ENCODE data around the gene FCMR.

FCMR gene

GRCh38 chr1:206923009-206923960 lies 1.5 kb upstream of the FCMR start:
- DNase-seq: peak; percentile 73 to 79

DNA sequence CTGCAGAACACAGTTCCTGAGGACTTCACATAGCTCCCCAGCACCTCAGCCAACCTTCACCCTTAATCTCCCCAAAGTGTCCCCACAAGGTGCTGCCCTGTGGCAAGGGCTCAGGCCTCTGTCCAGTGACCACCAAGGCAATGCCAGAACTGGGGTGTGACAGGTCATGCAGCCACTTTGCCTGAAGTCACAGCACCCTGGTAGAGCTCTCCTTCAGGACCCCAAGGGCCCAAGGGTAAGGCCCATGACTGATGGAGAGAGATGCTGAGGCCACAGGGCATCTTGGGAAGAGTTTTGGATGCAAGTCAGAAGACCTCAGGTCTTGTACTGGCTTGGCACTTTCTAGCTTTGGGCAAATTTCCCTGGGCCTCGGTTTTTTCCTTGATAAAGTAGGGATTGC lies 783 bp upstream of the FCMR start:
- DNase-seq: peak in 1 of 2 experiments; percentile 37

DNA sequence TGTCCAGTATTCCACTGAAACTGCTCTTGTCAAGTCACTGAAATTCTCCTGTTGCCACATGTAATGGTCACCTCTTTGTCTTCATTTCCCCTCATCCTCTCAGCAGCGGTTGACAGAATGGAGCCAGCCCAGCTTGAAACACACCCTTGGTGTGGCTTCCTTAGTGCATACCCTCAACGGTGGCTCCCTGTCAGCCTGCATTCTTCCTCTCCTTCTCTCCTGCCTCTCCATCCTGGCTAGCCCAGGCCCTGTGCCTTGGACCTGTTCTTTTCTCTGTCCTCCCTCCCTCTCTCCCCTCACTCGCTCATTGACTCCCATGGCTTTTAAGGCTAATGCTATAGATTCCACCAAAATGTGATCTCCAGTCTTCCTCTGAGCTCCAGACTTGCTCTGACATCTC lies 3.7 kb downstream of the FCMR start:
- DNase-seq: no peak

GRCh38 chr1:206916000-206916709 lies 5.6 kb downstream of the FCMR start:
- no peak for DNase-seq

GRCh38 chr1:206915030-206915735 lies 6.6 kb downstream of the FCMR start:
- no peak for DNase-seq

DNA sequence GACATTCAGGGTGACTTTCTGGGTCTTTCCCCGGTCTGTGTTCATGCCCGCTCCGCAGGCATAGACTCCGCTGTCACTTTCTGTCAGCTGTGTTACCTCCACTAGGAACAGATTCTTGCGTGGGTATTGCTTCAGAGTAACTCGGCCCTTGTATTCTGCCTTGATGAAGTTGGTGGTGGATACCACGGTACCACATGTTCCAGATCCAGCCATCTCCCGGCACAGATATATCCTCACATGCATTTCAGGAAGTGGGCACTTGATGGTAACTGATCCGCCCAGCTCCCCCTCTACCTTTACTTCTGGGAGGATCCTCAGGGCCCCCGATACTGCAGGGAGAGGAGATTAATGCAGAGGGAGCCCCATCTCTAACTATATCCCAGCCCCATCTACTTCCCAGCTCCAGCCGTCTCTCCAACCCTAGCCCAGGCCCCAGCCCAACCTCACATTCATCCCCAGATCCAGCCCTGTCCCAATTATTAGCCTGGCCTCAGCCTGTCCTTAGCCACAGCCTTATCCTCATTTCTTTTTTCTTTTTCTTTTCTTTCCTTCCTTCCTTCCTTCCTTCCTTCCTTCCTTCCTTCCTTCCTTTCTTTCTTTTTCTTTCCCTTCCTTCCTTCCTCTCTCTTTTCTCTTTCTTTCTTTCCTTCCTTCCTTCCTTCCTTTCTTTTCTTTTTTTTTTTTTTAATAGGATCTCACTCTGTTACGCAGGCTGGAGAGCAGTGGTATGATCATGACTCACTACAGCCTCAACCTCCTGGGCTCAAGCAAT lies 7.8 kb downstream of the FCMR start:
- DNase-seq: no peak

- peak; percentile 77 for DNase-seq
These were observed 9.2 kb downstream of the FCMR start for GRCh38 chr1:206912445-206913095.

DNA sequence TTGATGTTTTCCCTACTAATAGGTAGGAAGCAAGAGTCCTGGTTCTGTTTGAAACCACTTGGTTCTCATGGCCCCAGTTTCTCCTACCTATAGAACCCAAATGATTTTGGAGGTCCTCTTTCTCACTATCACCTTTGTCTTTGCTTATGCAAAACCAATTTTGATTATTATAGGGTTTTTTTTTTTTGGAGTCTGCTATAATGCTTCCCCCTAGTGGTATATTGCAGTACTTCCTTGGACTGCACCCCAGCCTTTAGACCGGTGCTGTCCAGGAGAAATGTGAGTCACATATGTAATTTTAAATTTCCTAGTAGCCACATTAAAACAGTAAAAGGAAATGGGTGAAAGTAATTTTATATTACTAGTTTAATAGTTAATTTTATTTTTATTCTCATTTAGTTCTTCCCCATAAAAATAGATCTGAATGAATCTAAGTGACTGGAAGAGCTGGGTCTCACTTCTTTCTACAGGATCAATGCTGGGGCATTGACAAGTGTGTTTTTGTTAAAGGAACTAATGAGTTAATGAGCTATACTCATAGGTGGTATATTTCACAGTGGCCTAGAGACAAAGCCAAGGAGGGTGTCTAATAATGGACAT lies 10.6 kb downstream of the FCMR start:
- peak in 1 of 2 experiments; percentile 30 for DNase-seq

GRCh38 chr1:206909883-206910318 lies 11.8 kb downstream of the FCMR start:
- peak in 1 of 2 experiments; percentile 25 for DNase-seq

GRCh38 chr1:206909161-206909882 lies 12.4 kb downstream of the FCMR start:
- DNase-seq: peak in 1 of 2 experiments; percentile 64

DNA sequence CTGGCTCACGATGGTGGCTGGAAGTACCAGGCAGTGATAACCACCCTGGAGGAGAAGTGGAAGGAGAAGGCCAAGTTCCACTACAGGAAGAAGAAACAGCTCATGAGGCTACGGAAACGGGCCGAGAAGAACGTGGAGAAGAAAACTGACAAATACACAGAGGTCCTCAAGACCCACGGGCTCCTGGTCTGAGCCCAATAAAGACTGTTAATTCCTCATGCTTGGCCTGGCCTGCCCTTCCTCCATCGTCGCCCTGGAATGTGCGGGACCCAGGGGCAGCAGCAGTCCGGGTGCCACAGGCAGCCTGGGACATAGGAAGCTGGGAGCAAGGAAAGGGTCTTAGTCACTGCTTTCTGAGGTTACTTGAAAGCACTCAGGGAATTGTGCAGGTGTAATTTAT lies 13.7 kb downstream of the FCMR start:
- peak in 1 of 2 experiments; percentile 18 for DNase-seq

GRCh38 chr1:206907304-206907991 lies 14.3 kb downstream of the FCMR start:
- DNase-seq: peak in 1 of 2 experiments; percentile 21

DNA sequence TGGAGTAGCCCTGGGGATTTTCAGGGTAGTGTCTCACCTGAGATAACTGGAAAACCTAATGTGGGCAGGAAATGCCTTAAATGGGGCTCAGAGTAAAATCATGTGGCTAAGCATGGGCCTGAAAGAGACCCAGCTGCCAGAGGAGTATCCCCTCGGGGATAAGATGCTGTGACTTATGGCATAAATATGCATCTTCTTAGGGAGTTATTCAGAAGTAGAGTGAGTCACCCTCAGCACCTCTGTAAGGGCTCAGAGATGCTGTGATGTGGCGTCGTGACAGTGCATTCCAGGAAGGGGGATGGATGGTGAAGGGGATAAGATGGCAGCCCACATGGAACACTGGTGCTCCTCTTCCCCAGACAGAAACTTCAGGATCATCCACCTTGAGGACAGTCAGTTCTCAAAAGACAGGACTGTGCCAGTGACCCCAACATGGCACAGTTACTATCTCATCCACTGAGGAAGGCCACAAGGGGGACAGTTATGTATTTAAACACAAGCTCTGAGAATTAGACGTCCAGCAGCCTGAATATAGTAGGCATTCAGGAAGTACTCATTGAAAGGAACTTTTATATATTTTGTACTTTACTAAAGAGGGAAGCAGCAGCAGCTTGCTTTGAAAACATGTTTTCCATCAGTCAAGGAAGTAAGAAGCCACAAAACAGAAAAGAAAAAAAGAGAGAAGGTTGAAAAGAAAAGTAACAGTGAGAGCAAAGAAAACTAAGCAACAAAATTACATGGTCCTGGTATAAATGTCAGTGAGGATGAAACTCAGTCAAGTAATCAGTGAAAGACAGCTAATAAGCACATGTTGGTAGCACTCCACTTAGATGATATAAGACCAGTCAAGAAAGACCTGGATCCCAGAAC lies 16.2 kb downstream of the FCMR start:
- DNase-seq: peak; percentile 68

DNA sequence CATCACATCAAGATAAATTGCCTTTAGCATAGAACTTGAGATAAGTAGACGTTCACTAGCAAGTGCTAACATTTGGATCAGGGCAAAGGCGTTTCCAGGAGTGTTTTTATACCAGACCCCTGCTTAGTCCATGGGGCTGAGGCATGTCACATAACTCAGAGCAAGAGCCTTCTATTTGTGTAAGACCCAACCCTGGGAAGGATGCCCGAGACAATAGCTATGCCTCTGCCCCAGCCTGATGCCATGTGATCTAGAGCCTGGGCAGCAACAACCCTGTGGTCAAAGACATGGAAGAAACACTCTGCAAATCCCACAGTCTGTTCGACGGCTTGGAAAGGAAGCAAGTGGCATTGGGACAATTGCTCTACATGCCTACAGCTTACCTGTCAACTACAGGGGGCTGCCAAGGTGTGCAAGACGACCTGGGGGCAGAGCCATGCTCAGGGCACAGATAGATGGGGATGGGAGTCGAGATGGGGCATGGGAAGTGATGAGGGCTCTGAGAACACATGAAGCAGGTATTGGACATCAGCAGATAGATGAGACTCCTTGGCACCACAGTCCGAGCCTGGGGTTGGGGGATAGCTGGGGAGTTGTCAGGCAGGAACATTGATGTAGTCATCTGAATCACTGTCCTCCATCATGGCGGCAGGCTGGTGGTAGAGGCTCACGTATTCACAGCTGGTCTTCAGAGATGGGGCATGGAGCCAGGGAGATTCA lies 17.2 kb downstream of the FCMR start:
- no peak for DNase-seq

- no peak for DNase-seq
These were observed 18.1 kb downstream of the FCMR start for GRCh38 chr1:206903687-206904086.

GRCh38 chr1:206902702-206903101 lies 19.0 kb downstream of the FCMR start:
- no peak for DNase-seq

- DNase-seq: no peak
These were observed 19.8 kb downstream of the FCMR start for GRCh38 chr1:206901944-206902343.

DNA sequence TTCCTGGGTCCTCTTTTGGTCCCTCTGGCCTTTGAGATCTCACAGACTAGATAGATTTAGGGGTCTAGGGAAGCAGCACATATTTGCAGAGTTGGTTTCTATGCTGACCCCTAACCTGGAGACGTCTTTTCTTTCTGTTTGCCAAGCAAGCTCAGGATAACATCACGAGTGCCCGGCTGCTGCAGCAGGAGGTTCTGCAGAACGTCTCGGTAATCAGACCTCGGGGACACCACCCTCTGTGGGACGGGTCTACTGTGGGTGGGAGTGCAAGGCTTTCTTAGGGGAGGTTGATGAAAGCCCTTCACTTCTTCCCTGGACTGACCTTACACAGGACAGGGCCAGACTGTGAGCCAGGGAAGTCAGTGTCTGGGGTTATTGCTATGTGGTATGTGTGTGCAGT lies 21.6 kb downstream of the FCMR start:
- no peak for DNase-seq
